Measurements from ENCODE around the gene RRP1B.
A peak's percentile ranks its signal among the peaks of the same experiment; 100 is the strongest.
"Not testable (repeated sequence)": the region's sequence is repeated elsewhere in the genome, so short reads cannot be mapped to it uniquely, and the experiment has no call there.

The RRP1B gene

GRCh38 chr21:43640400-43640799, 19.0 kb upstream of the RRP1B start:
- DNase-seq, result no peak

- no peak for DNase-seq
These were observed 16.2 kb upstream of the RRP1B start for GRCh38 chr21:43643193-43643592.

- DNase-seq, result no peak
These were observed 15.3 kb upstream of the RRP1B start for GRCh38 chr21:43644071-43644470.

- DNase-seq, result no peak
These were observed 14.8 kb upstream of the RRP1B start for GRCh38 chr21:43644609-43645008.

- DNase-seq, result no peak
These were observed 14.0 kb upstream of the RRP1B start for GRCh38 chr21:43645136-43645891.

- DNase-seq, result no peak
These were observed 13.4 kb upstream of the RRP1B start for GRCh38 chr21:43645976-43646375.

- DNase-seq, result peak; percentile 84 to 90
These were observed 12.7 kb upstream of the RRP1B start for GRCh38 chr21:43646550-43647260.

- no peak for DNase-seq
These were observed 11.2 kb upstream of the RRP1B start for GRCh38 chr21:43648171-43648570.

GRCh38 chr21:43651926-43652325, 7.4 kb upstream of the RRP1B start:
- DNase-seq, result not testable (repeated sequence)

- no peak for DNase-seq
These were observed 6.7 kb upstream of the RRP1B start for GRCh38 chr21:43652616-43653015.

- no peak for DNase-seq
These were observed 5.7 kb upstream of the RRP1B start for GRCh38 chr21:43653626-43654025.

- no peak for DNase-seq
These were observed 4.4 kb upstream of the RRP1B start for GRCh38 chr21:43654806-43655489.

- DNase-seq, result no peak
These were observed 1.8 kb upstream of the RRP1B start for GRCh38 chr21:43657355-43658087.

- DNase-seq, result no peak
These were observed 1.1 kb upstream of the RRP1B start for GRCh38 chr21:43658088-43658741.

- DNase-seq, result no peak
These were observed 608 bp upstream of the RRP1B start for GRCh38 chr21:43658769-43659135.

GRCh38 chr21:43662286-43662685, 2.9 kb downstream of the RRP1B start:
- DNase-seq, result no peak

GRCh38 chr21:43663033-43663432, 3.7 kb downstream of the RRP1B start:
- no peak for DNase-seq

GRCh38 chr21:43664358-43664757, 5.0 kb downstream of the RRP1B start:
- no peak for DNase-seq

- no peak for DNase-seq
These were observed 6.5 kb downstream of the RRP1B start for GRCh38 chr21:43665879-43666278.

GRCh38 chr21:43667191-43667904, 8.0 kb downstream of the RRP1B start:
- no peak for DNase-seq

- no peak for DNase-seq
These were observed 10.7 kb downstream of the RRP1B start for GRCh38 chr21:43669828-43670605.
